Calu3 (cell line): Measurements from ENCODE around the gene ZBTB32. TPM values are rescaled to one million over a fixed set of nuclear protein-coding genes. Genes with fewer than 3 reads are reported as not detected.

ENCODE experiments used
- BruUV-seq: library from RNA; stranded (reverse); fragments of 400-500 nt; replicated peaks from 2 replicates; lab custom pipeline; 2021; lab: Mats Ljungman, UMichigan
- CTCF ChIA-PET: fragments of 300-600 bp; sonication (Branson Sonifier 250); formaldehyde crosslinking; loops from one replicate; lab custom pipeline; 2022; ENCODE audit warnings: antibody characterized with exemption; lab: Charles Lee
- DNase-seq: peaks from one replicate; pipeline ENCODE4 v3.0.0; 2022
- H3K27ac Mint-ChIP-seq: one replicate; pipeline ENCODE4 v1.8.0; 2022; ENCODE audit warnings: mixed read lengths; ENCODE audit not compliant: unreplicated experiment
- H3K27me3 Mint-ChIP-seq: one replicate; pipeline ENCODE4 v1.8.0; 2022; ENCODE audit warnings: mixed read lengths; ENCODE audit not compliant: unreplicated experiment
- H3K36me3 Mint-ChIP-seq: one replicate; pipeline ENCODE4 v1.8.0; 2022; ENCODE audit warnings: mild to moderate bottlenecking, moderate library complexity, mixed read lengths; ENCODE audit not compliant: insufficient read depth, unreplicated experiment
- H3K4me1 Mint-ChIP-seq: one replicate; pipeline ENCODE4 v1.8.0; 2022; ENCODE audit warnings: mild to moderate bottlenecking, low read depth, mixed read lengths; ENCODE audit not compliant: unreplicated experiment
- H3K4me3 Mint-ChIP-seq: one replicate; pipeline ENCODE4 v1.8.0; 2022; ENCODE audit warnings: mild to moderate bottlenecking, low read depth, moderate library complexity, mixed read lengths; ENCODE audit not compliant: unreplicated experiment
- H3K9me3 Mint-ChIP-seq: one replicate; pipeline ENCODE4 v1.8.0; 2022; ENCODE audit warnings: low read depth, mixed read lengths; ENCODE audit not compliant: unreplicated experiment
- CTCF ChIP-seq: fragments of 200-600 bp; IDR thresholded peaks from one replicate; pipeline ENCODE4 v1.8.0; 2022; ENCODE audit warnings: antibody characterized with exemption; ENCODE audit not compliant: unreplicated experiment
- intact Hi-C: fragments of 100-400 bp; cut with micrococcal nuclease; formaldehyde crosslinking; loops from one replicate; pipeline ENCODE4 v1.10.0; 2022; ENCODE audit not compliant: unreplicated experiment
- total RNA-seq: library from RNA; stranded (reverse); gene quantifications from 2 replicates; pipeline ENCODE4 v1.2.3, GENCODE V29; 2022

ZBTB32 gene
- total RNA-seq, 1 experiment from 2014 or later = not detected

GRCh38 chr19:35665604-35666003 lies 38.8 kb upstream of the ZBTB32 start:
- no peak overlapping the region for H3K4me3 Mint-ChIP-seq
- H3K9me3 Mint-ChIP-seq = no peaks in the 10 kb centered on the region
- DNase-seq = no peak
- peaks cover 11% of the 10 kb centered on the region for H3K4me1 Mint-ChIP-seq
- CTCF ChIA-PET = interaction anchor here (0.7 kb wide), 1 partner anchor 127 kb away, joined by 3 read pairs; no protein-coding TSS in a partner anchor
- H3K36me3 Mint-ChIP-seq = peaks cover 9% of the 10 kb centered on the region
- no peak overlapping the region for H3K27ac Mint-ChIP-seq
- BruUV-seq = no TSS peak
- no peak for TF ChIP-seq CTCF
- intact Hi-C loops = no loop called here
- peaks cover 47% of the 10 kb centered on the region for H3K27me3 Mint-ChIP-seq

DNA sequence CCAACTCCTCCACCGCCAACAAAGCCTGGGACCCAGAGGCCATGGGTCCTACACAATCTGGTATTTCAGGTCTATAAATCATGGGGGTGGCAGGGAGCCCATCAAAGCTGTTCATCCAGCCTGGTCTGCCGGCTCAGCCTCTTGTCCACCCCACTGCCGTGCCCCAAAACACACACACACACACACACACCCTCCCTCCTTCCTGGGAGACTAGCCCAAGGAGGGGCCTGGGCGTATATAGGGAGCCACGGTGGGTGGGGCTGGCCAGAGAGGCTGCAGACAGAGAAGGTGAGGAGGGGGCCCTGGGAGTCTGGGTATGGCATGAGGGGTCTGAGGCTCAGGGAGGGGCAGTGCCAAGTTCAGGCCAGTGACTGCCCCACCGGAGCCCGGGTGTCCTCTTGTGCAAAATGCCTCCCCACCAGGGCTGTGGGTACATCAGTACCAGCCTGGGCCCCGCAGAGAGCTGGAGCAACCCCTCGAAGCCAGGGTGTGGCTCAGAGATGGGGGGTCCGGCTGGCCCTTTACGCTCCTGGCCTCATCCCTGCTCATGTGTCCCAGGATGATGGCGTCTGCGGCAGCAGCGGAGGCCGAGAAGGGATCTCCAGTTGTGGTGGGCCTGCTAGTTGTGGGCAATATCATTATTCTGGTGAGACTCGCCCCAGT lies 38.0 kb upstream of the ZBTB32 start, which contains the start of gene UPK1A:
UPK1A (plus strand) TSS at position 267 of the 663 bp plus-strand sequence; CDS start at position 563, 296 bp downstream.
- Mint-ChIP-seq H3K4me1 (peaks cover 11% of the 10 kb centered on the region), H3K4me3 (no peak within 1 kb of the TSS), H3K27ac (no peak within 1 kb of the TSS), H3K27me3 (peaks cover 54% of the 10 kb centered on the region), H3K9me3 (no peaks in the 10 kb centered on the region), H3K36me3 (peaks cover 4% of the 10 kb centered on the region)
- no peak for TF ChIP-seq CTCF
- intact Hi-C loops = no loop called here
- BruUV-seq = no TSS peak
- DNase-seq = no peak
- CTCF ChIA-PET = interaction anchor here (0.7 kb wide), 1 partner anchor 128 kb away, joined by 3 read pairs; no protein-coding TSS in a partner anchor

- Mint-ChIP-seq H3K36me3 (peaks cover 4% of the 10 kb centered on the region), H3K4me3 (no peak overlapping the region), H3K4me1 (peaks cover 19% of the 10 kb centered on the region), H3K27ac (peak overlapping the region; percentile 18), H3K27me3 (peaks cover 78% of the 10 kb centered on the region), H3K9me3 (no peaks in the 10 kb centered on the region)
- no TSS peak for BruUV-seq
- TF ChIP-seq CTCF = no peak
- no peak for DNase-seq
- CTCF ChIA-PET = interaction anchor here (1.4 kb wide), 1 partner anchor 25 kb away, joined by 8 read pairs; no protein-coding TSS in a partner anchor
- intact Hi-C loops = no loop called here
These were observed 34.8 kb upstream of the ZBTB32 start for GRCh38 chr19:35669566-35669965.

DNA sequence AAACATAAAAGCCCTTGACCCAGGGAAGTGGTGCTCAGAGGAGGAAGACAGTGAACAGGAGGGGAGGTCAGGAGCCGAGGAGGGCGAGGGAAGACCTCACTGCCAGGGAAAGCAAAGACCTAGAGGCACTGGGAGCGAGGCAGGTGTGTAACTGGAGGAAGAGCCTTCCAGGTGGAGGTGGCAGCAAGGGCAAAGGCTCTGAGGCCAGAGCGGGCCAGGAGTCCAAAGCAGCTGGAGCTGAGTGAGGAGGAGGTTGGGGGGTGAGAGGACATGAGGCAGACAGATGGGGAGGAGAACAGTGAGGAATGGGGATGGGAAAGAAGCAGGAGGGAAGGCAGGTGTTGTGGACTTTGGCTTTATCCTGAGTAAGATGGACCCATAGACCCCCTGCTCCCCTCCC lies 34.4 kb upstream of the ZBTB32 start:
- DNase-seq = no peak
- peak overlapping the region; percentile 18 for H3K27ac Mint-ChIP-seq
- intact Hi-C loops = no loop called here
- H3K36me3 Mint-ChIP-seq = peaks cover 4% of the 10 kb centered on the region
- no TSS peak for BruUV-seq
- H3K27me3 Mint-ChIP-seq = peaks cover 78% of the 10 kb centered on the region
- H3K4me3 Mint-ChIP-seq = no peak overlapping the region
- no peak for TF ChIP-seq CTCF
- no peaks in the 10 kb centered on the region for H3K9me3 Mint-ChIP-seq
- peaks cover 19% of the 10 kb centered on the region for H3K4me1 Mint-ChIP-seq
- CTCF ChIA-PET = interaction anchor here (1.4 kb wide), 1 partner anchor 26 kb away, joined by 8 read pairs; no protein-coding TSS in a partner anchor
